Measurements from ENCODE around the gene TMEM135. TPM values are rescaled to one million over a fixed set of nuclear protein-coding genes. Genes with fewer than 3 reads are reported as not detected.

TMEM135 gene
- total RNA-seq, 1 donor from 2014 or later = 38.1 TPM

DNA sequence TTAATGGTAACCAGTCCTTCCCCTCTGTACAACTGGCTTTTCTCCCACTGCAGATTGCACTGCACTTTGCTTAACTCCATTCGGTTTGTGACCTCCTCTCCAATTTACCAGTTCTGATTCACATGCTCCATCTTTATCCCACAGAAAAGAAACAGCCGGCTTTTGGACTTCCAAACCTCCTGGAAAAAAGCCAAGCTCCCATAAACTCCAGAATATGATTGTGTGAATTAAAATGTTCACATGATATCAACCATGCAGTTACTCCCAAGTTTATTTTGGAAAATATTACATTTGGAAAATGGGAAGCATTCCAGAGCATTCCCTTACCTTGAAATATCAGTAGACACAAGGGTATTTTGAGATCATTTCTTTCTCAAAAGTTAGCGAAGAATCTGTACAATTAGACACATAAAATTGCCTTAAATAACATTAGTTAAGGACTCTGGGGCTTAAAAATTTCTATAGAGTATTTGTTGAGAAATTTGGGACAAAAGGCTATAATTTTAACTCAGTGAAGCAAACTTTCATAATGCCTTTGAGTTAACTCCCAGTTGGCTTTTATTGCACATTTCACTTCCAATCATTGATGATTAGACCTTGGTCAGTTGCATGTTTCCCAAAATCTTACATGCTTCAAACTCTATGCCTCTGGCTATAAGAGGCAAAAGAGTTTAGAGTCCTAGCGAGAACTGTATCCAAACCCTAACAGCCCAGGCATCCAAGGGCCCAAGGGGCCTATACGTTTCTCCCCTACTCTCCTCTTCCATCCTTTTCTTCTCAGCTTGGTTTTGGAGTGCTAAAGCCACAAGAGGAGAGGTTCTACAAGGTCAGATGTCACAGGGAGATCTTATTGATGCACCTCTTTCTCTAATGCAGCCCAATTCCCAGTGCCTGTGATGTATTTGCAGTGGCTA, 23.6 kb upstream of the TMEM135 start:
- H3K4me3 Mint-ChIP-seq (ENCODE audit: unreplicated experiment) = no peak overlapping the region
- TF ChIP-seq, protein P1, sequence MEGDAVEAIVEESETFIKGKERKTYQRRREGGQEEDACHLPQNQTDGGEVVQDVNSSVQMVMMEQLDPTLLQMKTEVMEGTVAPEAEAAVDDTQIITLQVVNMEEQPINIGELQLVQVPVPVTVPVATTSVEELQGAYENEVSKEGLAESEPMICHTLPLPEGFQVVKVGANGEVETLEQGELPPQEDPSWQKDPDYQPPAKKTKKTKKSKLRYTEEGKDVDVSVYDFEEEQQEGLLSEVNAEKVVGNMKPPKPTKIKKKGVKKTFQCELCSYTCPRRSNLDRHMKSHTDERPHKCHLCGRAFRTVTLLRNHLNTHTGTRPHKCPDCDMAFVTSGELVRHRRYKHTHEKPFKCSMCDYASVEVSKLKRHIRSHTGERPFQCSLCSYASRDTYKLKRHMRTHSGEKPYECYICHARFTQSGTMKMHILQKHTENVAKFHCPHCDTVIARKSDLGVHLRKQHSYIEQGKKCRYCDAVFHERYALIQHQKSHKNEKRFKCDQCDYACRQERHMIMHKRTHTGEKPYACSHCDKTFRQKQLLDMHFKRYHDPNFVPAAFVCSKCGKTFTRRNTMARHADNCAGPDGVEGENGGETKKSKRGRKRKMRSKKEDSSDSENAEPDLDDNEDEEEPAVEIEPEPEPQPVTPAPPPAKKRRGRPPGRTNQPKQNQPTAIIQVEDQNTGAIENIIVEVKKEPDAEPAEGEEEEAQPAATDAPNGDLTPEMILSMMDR (IDR thresholded peaks at IDR 0.05; ENCODE audit: partially characterized antibody, unreplicated experiment) = no peak
- H3K36me3 Mint-ChIP-seq (ENCODE audit: unreplicated experiment) = no peaks in the 10 kb centered on the region
- no peaks in the 10 kb centered on the region for H3K4me1 Mint-ChIP-seq (ENCODE audit: low read depth, unreplicated experiment)
- no peak overlapping the region for H3K27ac Mint-ChIP-seq (ENCODE audit: unreplicated experiment)
- no peak for DNase-seq
- no peaks in the 10 kb centered on the region for H3K27me3 Mint-ChIP-seq (ENCODE audit: unreplicated experiment)
- H3K9me3 Mint-ChIP-seq (ENCODE audit: unreplicated experiment) = no peaks in the 10 kb centered on the region

DNA sequence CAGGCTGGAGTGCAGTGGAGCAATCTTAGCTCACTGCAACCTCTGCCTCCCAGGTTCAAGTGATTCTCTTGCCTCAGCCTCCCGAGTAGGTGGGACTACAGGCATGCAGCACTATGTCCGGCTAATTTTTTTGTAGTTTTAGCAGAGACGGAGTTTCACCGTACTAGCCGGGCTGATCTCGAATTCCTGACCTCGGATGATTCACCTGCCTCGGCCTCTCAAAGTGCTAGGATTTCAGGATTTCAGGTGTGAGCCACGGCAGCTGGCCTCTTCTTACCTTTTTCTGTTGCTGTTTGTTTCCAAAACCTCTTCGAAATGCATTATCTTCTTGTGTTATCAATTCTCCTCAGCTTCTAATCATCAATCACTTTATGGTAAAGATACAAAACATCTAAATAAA, 22.1 kb upstream of the TMEM135 start:
- DNase-seq = no peak
- peaks cover 7% of the 10 kb centered on the region for H3K36me3 Mint-ChIP-seq (ENCODE audit: unreplicated experiment)

DNA sequence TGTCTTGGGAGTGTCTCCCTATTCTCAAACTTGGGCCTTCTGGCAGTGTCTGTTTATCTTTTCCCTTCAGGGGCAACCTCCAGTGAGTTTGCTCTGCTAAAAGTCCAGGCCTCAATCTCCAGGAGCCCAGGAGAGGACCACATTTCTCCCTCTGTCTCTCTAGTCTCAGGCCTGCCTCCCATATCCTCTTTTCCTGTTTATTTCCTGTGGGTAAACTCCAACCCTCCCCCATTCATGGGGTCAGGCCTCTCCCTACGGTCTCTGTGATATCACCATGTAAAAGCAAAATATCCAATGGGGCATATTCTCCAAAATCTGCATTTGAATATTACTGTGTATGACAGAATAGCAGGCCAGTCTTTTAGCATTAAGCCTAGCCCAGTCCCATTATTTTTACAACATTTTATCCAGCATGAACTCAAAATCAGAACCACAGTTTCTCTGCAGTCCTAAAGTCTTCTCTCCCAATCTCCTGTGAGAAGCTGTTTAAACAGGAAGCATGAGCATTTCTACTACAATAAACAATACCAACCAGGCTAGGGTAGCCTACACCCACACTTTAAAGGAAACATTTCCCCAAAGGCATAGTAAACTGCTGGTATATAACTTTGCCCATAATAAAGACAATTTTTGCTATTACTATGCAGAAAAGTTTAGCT, 18.0 kb upstream of the TMEM135 start:
- Mint-ChIP-seq H3K9me3 (ENCODE audit: unreplicated experiment) (no peaks in the 10 kb centered on the region), H3K36me3 (ENCODE audit: unreplicated experiment) (peaks cover 7% of the 10 kb centered on the region), H3K27me3 (ENCODE audit: unreplicated experiment) (no peaks in the 10 kb centered on the region), H3K4me1 (ENCODE audit: low read depth, unreplicated experiment) (peaks cover 7% of the 10 kb centered on the region), H3K27ac (ENCODE audit: unreplicated experiment) (no peak overlapping the region), H3K4me3 (ENCODE audit: unreplicated experiment) (no peak overlapping the region)
- TF ChIP-seq, protein P1 (IDR thresholded peaks at IDR 0.05; ENCODE audit: partially characterized antibody, unreplicated experiment) = no peak
- DNase-seq = no peak

More for the DNA sequence above, 22.1 kb upstream of the TMEM135 start:
- TF ChIP-seq, protein P1 (IDR thresholded peaks at IDR 0.05; ENCODE audit: partially characterized antibody, unreplicated experiment) = no peak
- no peaks in the 10 kb centered on the region for H3K9me3 Mint-ChIP-seq (ENCODE audit: unreplicated experiment)
- H3K27ac Mint-ChIP-seq (ENCODE audit: unreplicated experiment) = no peak overlapping the region
- peaks cover 7% of the 10 kb centered on the region for H3K4me1 Mint-ChIP-seq (ENCODE audit: low read depth, unreplicated experiment)
- no peaks in the 10 kb centered on the region for H3K27me3 Mint-ChIP-seq (ENCODE audit: unreplicated experiment)
- H3K4me3 Mint-ChIP-seq (ENCODE audit: unreplicated experiment) = no peak overlapping the region

DNA sequence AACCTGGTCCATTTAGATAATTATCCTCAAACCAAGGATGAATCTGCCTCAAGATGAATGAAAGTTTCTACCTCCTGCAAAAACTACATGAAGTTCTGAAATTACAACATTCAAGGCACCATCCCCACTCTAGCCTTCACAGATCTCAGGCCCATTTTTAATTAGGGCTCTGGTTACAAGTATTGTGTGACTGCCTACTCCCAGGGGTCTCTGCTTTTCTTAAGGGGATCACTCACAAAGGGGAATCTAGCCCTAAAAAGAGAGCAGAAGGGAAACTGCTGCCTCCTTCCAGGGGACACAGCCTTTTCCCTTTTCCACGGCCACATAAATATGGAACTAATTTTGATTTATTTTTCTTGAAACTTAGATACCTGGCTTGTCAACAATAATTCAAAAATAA, 17.4 kb upstream of the TMEM135 start:
- H3K4me3 Mint-ChIP-seq (ENCODE audit: unreplicated experiment) = no peak overlapping the region
- peaks cover 7% of the 10 kb centered on the region for H3K4me1 Mint-ChIP-seq (ENCODE audit: low read depth, unreplicated experiment)
- no peaks in the 10 kb centered on the region for H3K27me3 Mint-ChIP-seq (ENCODE audit: unreplicated experiment)
- H3K9me3 Mint-ChIP-seq (ENCODE audit: unreplicated experiment) = no peaks in the 10 kb centered on the region
- no peak overlapping the region for H3K27ac Mint-ChIP-seq (ENCODE audit: unreplicated experiment)
- TF ChIP-seq, protein P1 (IDR thresholded peaks at IDR 0.05; ENCODE audit: partially characterized antibody, unreplicated experiment) = no peak
- peaks cover 7% of the 10 kb centered on the region for H3K36me3 Mint-ChIP-seq (ENCODE audit: unreplicated experiment)
- no peak for DNase-seq
